Activated CD8-positive, alpha-beta memory T cell treated with anti-CD3 and anti-CD28 coated beads for 36 hours (primary cell): Measurements from ENCODE around the gene CFAP68. TPM values are rescaled to one million over a fixed set of nuclear protein-coding genes. Genes with fewer than 3 reads are reported as not detected.
"Not testable (repeated sequence)": the region's sequence is repeated elsewhere in the genome, so short reads cannot be mapped to it uniquely, and the experiment has no call there.

ENCODE experiments used
- CTCF ChIA-PET: fragments of 350-600 bp; sonication (Branson Sonifier 250); formaldehyde crosslinking; loops from one replicate; lab custom pipeline; 2021; ENCODE audit warnings: antibody characterized with exemption; lab: Charles Lee
- POLR2A ChIA-PET: fragments of 350-600 bp; sonication (Branson Sonifier 250); formaldehyde crosslinking; loops from one replicate; lab custom pipeline; 2021; ENCODE audit warnings: antibody characterized with exemption; lab: Charles Lee
- total RNA-seq, 2 experiments: library from RNA; stranded (reverse); gene quantifications; one replicate each; pipeline ENCODE4 v1.2.3, GENCODE V29; 2021

CFAP68 gene
- total RNA-seq, 2 experiments from 2014 or later = 36.9 to 41.4 TPM

DNA sequence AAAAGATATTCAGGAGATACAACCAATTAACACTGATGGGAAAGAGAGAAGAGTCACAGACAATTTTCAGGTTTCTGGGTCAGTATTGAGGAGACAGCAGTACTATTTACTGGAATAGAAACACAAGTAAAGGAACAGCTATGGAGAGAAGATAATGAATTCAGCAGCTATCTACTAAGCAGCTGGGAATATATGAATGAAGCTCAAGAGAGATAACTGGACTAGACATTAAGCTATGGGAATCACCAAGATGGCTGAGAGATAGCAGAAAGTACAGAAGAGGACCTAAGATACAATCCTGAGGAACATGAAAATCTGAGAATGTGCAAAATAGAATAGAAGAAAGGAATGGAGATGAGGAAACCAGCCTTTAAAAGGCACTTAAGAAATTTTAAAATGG is 23.8 kb upstream of the CFAP68 start:
- POLR2A ChIA-PET = no interaction called here
- CTCF ChIA-PET = interaction anchor here (0.7 to 1.0 kb wide), 2 partner anchors 27 to 183 kb away, joined by 4 read pairs; no protein-coding TSS in a partner anchor

DNA sequence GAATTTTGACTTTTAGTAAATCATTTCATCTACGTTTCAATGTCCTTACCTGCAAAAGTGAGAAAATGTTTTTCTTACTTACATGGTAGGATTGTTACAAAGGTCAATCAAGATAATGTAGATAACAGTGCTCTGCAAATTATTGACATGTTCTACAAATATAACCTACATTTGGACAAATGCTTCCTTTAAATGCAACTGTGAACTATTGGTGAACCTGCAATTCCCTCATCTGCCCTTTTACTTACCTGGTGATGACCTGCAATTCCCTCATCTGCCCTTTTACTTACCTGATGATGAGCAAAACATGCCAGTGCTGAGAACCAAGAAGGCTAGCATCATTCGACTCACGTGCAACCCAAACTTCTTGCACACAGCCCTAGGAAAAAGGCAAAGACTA is 19.1 kb upstream of the CFAP68 start:
- CTCF ChIA-PET = interaction anchor here (0.6 kb wide), 1 partner anchor 10 kb away, joined by 3 read pairs; no protein-coding TSS in a partner anchor
- POLR2A ChIA-PET = no interaction called here

DNA sequence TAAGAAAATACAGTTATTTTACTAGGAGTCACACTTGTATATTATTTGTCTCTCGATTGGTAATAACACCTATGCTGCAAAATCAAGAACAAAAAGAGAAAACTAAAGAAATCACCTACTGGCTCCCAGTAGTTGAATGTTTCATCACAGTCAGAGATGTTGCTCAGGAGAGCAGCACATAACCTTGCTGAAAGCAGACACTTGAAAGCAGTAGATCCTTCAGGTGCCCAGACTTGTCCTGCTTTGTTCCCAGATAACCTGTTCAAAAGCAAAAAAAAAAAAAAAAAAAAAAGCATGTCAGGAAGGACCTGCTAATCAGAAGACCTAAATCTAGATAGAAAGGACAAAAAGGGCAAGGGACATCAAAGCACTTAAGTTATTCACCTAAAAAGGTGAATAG is 9.2 kb upstream of the CFAP68 start:
- ChIA-PET POLR2A (interaction anchor here (1.1 to 2.1 kb wide), 5 partner anchors 24 to 268 kb away, joined by 3 to 14 read pairs (median 5); partner anchors contain the start of gene SIK2), CTCF (interaction anchor here (0.6 to 1.1 kb wide), 3 partner anchors 10 to 410 kb away, joined by 3 to 6 read pairs (median 4); no protein-coding TSS in a partner anchor)

DNA sequence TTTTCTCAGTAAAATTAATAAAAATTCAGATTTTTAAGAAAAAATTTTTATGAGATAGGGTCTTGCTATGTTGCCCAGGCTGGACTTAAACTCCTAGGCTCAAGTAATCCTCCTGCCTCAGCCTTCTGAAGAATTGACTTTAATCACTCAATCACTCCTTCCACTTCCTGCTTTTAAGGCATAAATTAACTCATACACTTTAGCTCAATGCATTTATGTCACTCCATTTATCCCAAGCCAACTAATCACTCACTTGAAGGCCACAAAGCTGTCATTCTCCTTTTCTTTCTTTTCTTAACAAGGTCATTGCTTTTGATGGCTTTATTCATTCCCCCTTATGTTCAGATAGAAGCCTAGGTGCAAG is 8.8 kb upstream of the CFAP68 start:
- CTCF ChIA-PET = interaction anchor here (0.6 to 1.1 kb wide), 3 partner anchors 10 to 410 kb away, joined by 3 to 6 read pairs (median 4); no protein-coding TSS in a partner anchor
- POLR2A ChIA-PET = interaction anchor here (1.1 to 2.1 kb wide), 5 partner anchors 24 to 268 kb away, joined by 3 to 14 read pairs (median 5); partner anchors contain the start of gene SIK2

DNA sequence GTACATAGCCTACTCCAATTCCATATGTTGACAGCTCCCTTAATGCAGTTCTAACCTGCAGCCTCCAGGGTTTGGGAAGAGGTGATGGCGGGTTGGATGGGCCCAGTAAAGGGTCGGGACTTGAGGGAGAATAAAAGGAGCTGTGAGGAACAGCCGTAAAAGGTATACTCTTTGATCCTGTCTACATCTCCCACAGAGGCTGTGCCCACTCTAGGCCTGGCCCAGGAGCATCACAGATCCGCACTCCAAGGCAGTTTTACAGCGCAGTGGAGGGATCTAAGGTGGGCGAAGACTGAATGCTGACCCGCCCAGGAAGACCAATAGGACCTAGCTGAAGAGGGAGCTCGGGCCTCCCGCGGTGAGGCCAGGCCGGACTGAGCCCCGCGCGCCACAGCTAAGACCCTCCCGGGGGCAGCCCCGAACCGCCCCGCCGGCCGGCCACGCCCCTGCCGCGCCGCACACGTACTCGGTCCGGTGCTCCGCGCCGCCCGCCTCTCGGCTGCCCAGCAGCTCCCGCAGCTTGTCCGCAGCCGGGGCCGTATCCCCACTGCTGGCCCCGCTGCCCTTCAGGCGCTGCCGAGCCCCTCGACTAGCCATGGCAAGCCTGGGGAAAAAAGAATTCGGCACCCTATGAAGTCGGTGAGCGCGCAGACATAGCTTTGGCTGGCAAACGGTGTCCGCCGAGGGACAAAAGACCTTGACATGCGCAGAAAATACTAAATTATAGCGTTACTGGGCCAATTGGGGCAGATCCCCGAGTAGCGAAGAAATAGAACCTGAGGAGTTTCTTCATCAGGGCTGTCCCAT is 8.3 kb upstream of the CFAP68 start, which contains the start of gene ALG9:
ALG9 (minus strand) TSS at position 696 of the 807 bp plus-strand sequence; CDS start at position 597, 99 bp downstream.
- POLR2A ChIA-PET = interaction anchor here (0.5 to 2.1 kb wide), 7 partner anchors 14 to 269 kb away, joined by 3 to 14 read pairs (median 5); partner anchors contain the start of gene SIK2
- CTCF ChIA-PET = interaction anchor here (0.6 to 1.3 kb wide), 6 partner anchors 11 to 155 kb away, joined by 3 to 6 read pairs (median 4); partner anchors contain the start of gene DLAT

DNA sequence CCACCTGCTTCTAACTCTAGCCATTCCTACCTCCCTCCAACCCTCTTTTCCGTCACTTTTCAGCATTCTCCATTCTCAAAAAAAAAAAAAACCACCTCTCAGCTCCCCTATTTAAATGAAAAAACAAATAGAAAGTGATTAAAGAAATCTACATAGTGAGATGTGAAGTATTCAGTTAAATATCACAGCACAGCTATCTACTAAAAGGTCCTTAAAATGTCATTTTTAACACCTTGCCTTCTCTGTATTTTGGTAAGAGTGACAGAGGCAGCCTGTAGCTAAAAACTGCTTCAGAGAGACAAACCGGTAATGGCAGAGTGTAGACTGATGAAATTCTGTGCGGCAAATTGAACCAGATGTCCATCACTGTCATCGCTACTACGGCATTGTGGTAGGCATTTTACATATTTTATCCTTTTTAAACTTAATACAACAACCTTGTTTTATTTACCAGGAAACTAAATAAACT is 7.6 kb upstream of the CFAP68 start:
- CTCF ChIA-PET = interaction anchor here (0.6 to 1.3 kb wide), 5 partner anchors 55 to 154 kb away, joined by 3 to 5 read pairs (median 3); partner anchors contain the start of gene DLAT
- POLR2A ChIA-PET = interaction anchor here (0.5 to 2.1 kb wide), 6 partner anchors 15 to 269 kb away, joined by 3 to 14 read pairs (median 6); partner anchors contain the start of gene SIK2

DNA sequence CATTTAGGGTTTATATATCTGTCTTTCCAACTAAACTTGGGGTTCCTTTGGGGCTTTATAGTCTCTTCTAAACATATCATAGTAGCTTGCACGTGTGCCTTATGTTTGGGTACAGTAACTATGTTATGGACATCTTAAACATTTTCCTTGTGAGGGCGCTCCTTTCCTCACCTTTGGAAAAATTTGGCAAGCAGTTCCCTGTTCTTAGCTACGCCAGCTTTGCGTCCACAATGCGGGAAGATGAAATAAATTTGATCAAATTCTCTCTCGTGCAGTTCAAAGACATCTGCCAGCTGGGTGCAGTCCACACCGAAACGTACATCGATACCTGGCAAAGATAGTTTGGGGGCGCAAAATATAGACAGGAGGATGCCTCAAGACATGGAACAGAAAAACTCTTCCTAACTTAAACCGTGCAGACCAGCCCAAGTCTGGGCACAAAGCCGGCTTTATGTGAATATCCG is 924 bp upstream of the CFAP68 start:
- ChIA-PET POLR2A (interaction anchor here (0.6 to 1.2 kb wide), 2 partner anchors 9 to 51 kb away, joined by 4 to 5 read pairs; no protein-coding TSS in a partner anchor), CTCF (interaction anchor here (1.1 to 1.9 kb wide), 3 partner anchors 9 to 53 kb away, joined by 4 to 7 read pairs (median 5); no protein-coding TSS in a partner anchor)

DNA sequence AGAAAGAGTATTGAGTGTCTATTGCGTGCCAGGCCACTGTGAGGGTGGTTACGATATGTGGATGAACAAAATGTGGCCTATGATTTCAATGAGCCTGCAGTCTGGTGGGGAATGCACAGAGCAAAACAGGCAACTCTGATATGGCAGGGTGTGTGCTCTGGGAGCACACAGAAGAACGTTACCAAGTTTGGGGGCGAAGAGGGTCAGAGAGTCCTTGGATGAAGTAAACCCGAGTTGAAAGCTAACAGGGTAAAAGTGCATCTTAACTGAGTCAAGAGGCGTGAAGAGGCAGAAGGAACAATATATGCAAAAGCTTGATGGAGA is 258 bp downstream of the CFAP68 start:
- ChIA-PET POLR2A (interaction anchor here (0.6 kb wide), 1 partner anchor 47 kb away, joined by 3 read pairs; no protein-coding TSS in a partner anchor), CTCF (interaction anchor here (0.5 to 0.6 kb wide), 2 partner anchors 34 to 282 kb away, joined by 3 read pairs; no protein-coding TSS in a partner anchor)

DNA sequence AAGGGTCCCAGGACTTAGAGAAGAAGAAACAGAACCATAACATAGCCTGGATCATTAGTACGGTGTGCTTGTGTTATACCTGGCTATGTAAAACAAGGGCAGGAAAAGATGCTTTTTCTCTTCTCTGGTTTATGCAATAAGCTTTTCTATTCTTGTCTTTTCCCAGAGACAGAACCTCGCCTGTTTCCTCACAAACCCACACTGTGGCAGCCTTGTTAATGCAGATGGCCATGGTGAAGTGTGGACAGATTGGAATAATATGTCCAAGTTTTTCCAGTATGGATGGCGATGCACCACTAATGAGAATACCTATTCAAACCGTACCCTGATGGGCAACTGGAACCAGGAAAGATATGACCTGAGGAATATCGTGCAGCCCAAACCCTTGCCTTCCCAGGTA is 2.9 kb downstream of the CFAP68 start:
- ChIA-PET POLR2A (no interaction called here), CTCF (interaction anchor here (1.0 kb wide), 1 partner anchor 44 kb away, joined by 3 read pairs; no protein-coding TSS in a partner anchor)

DNA sequence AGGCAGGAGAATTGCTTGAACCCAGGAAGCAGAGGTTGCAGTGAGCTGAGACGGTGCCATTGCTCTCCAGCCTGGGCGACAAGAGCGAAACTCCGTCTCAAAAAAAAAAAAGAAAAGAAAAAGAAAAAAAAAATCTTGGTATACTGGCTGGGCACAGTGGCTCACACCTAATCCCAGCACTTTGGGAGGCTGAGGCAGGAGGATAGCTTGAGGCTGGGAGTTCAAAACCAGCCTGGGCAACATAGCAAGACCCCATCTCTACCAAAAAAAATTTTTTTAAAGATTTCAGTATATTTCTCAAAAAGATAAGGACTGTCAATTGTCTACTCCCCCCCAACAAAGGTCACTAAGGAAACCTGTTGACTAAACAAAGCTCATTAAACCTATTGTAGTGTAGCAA is 5.7 kb downstream of the CFAP68 start:
- POLR2A ChIA-PET = not testable (repeated sequence)

DNA sequence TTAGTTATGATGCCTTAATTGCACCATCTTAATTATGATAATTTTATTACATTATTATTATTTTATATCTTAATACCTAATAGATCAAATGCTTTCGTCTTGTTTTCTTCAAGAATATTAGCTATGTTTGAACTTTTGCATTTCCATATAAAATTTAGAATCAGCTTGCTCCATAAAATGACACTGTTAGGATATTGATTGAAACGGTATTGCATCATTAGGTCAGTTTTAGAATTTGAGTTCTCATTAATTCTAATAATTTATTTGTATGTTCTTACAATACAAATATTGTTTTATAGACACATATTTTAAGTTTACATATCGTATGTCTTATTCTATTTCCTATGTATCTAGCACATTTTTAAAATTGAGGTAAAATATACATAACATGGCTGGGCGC is 6.7 kb downstream of the CFAP68 start:
- ChIA-PET CTCF (interaction anchor here (0.6 kb wide), 1 partner anchor 96 kb away, joined by 3 read pairs; no protein-coding TSS in a partner anchor), POLR2A (no interaction called here)

More for the DNA sequence above, 5.7 kb downstream of the CFAP68 start:
- CTCF ChIA-PET = not testable (repeated sequence)

DNA sequence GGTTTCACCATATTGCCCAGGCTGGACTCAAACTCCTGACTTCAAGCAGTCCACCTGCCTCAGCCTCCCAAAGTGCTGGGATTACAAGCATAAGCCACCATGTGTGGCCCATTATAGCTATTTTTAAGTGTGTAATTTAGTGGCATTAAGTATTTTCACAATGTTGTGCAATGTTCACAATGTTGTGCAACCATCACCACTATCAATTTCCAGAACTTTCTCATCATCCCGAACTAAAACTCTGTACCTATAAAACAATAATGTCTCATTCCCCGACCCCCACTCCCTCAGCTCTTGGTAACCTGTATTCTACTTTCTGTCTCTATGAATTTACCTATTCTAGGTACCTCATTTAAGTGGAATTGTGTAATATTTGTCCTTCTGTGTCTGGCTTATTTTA is 7.5 kb downstream of the CFAP68 start:
- CTCF ChIA-PET = no interaction called here

DNA sequence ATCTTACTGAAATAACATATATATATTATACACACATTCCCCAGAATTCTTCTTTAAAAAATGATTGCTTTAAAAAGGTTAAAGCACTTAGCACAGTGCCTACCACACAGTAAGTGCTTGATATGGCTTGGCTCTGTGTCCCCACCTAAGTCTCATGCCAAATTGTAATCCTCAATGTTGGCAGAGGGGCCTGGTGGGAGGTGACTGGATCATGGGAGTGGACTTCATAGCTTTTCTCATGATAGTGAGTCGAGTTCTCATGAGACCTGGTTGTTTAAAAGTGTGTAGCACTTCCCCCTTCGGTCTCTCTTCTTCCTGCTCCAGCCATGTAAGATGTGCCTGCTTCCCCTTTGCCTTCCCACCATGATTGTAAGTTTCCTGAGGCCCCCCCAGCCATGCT is 26.1 kb downstream of the CFAP68 start:
- ChIA-PET POLR2A (no interaction called here), CTCF (no interaction called here)

More for the DNA sequence above, 7.5 kb downstream of the CFAP68 start:
- POLR2A ChIA-PET = no interaction called here

DNA sequence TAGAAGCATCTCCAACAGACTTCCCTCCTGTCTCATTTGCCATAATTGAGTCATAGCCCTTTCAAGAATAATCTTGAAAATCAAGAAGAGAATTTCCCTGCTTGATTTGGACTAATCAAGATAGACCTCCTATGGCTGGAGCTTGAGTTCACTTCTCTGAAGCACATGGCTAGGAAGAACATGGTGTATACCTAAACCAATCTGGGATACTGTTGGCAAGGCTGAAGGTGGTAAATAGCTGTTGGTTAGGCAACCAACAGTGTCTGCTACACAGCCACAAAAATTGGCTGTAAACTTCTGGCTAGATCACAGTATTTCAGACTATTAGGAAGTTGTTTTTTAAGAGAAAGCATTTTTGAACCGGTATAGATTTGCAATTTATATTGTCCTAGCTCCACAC is 27.3 kb downstream of the CFAP68 start:
- POLR2A ChIA-PET = no interaction called here
- CTCF ChIA-PET = no interaction called here

DNA sequence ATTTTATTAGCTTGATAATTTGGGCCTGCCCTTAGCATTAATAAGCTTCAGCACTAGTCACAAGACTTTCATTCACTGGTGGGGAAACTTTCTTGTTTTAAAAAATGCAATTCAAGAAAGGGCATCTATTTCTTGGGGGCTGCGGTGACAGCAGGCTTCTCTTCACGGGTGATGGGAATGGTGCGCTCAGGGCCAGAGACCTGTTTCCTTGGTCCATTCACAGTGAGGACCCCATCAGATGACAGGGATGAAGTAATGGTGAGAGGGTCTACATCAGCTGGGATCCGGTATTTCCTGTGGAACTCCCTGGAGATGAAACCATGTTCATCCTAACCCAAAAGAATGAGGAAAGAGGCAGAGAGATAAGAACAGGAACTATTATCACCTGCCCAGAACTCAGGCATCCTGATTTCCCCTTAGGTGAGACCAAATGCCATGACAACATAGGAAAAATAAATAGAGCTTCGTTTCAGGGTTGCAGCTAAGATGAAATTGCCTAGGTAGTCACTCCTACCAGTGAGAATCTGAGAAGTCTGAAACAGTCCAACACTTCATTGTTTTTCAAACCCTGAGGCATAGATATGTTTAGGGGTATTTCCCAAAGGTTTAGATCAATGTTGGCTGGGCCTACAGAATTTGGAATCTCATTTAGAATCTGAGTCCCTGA is 29.4 kb downstream of the CFAP68 start:
- ChIA-PET POLR2A (no interaction called here), CTCF (interaction anchor here (1.3 kb wide), 1 partner anchor 23 kb away, joined by 3 read pairs; no protein-coding TSS in a partner anchor)

DNA sequence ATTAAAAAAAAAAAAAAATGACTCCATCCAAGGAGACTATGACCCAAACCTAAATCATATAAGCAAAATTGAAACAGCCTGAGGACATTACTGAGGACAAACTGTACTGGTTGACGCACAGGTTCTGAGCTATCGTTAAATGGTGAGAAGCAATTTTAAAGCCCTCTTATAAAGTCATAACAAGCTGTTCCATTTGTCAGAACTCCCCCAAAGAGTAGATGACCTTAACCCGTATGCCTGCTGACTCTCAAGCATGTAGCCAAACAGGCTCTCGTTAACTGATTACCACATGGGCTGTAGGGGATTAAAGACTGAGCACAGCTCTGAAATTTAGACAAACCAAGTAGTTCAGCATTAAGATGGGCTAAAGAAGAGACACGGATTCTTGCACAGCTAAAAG is 30.0 kb downstream of the CFAP68 start:
- ChIA-PET CTCF (interaction anchor here (0.7 kb wide), 1 partner anchor 73 kb away, joined by 3 read pairs; no protein-coding TSS in a partner anchor), POLR2A (no interaction called here)

DNA sequence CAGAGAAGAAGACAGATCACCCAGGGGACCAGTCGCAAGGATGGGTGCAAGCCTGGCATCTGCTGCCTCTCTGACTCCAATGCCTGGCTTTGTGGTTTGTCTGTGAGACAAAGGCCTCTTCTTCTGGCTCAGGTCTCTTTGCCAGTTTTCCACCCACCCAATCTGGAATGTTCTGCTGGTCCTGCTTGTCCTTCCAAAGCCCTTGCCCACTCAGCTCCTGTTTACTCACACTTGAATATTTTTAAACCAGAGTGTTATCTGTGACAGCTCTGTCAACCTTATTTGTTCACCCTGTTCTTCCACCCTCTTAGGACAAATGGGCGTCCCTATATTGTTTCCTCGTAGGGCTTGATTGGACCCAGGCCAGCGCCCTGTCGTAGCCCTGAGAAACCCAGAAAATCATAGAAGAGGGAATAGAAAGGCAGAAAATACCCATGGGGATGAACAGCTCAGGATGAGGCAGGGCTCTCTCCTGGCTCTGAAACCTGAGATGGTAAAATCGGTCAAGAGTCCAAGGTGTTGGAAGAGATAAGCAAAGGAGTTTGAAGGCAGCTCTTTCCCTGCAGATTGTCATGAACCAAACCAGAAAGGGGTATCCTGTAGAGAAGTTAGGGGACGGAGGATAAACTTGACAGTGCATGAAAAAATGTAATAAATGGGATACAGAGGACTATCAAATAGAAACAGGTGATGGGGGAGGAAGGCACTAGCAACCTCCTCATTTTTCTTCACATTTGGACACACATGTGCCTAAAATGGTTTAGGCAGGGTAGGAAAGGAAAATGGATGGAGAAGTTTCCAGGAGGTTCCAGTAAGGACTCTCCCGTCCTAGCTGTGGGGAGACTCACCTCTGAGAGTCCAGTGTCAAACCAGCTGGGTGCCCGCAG is 31.6 kb downstream of the CFAP68 start:
- CTCF ChIA-PET = no interaction called here
- POLR2A ChIA-PET = no interaction called here
